GM12892 (cell line): ENCODE results near the gene DCLK1.

Experiments used
- DNase-seq: peaks from one replicate; pipeline ENCODE4 v3.0.0; 2011; ENCODE audit not compliant: insufficient read length
- FAIRE-seq: peaks from 2 replicates; lab custom pipeline; 2011; peaks lifted over from hg19 to GRCh38; lab: Jason Lieb, UNC
- POLR2A ChIP-seq: IDR thresholded peaks from 2 replicates; pipeline ENCODE4 v1.6.1; 2011; ENCODE audit warnings: low read depth, low read length, control low read depth
- POLR2AphosphoS5 ChIP-seq: IDR thresholded peaks from 2 replicates; pipeline ENCODE4 v1.6.1; 2011; ENCODE audit warnings: low read depth, low read length, control low read depth
- TAF1 ChIP-seq: IDR thresholded peaks from 2 replicates; pipeline ENCODE4 v1.6.1; 2011; ENCODE audit warnings: low read depth, mild to moderate bottlenecking, control low read depth, low read length, borderline replicate concordance

DCLK1 gene

DNA sequence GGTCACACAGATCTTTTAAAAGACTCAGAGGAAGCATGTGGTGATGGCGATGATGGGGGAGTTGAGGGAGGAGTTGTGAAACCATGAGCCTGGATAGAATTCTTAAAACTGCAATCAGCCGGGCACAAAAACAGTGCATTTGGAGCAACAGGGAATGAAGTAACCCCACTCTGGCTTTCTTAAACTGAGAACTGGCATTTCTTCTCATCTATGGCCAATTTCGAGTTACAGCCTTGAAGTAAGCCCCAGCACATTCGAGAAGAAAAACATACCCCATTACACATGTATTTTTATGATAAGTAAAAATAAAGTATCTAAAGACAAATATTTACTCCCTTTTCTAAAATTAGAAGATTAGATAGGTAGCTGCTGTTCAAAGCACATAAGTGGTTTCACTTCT lies 70.1 kb downstream of the DCLK1 start:
- no peak for FAIRE-seq
- DNase-seq: no peak
- TF ChIP-seq TAF1 (no peak), POLR2AphosphoS5 (no peak), POLR2A (no peak)

DNA sequence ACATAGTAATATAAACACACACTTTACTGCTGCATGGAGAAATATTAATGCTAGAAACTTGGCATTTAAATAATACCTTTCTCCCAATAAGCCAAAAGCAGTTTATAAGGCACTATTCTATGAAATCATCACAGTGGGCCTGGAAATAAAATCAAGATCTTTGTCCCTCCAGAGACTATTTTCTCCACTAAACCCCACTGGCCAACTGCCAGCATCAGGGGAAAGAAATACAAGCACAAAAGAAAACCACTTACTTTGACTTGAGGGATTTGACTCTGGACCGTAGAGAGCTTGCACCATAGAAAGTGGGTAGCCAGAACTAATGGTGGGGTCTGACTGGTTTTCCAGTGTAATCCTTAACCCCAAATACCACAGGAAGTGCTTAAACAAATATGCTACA lies 71.9 kb downstream of the DCLK1 start:
- DNase-seq (no peak), FAIRE-seq (no peak)
- TF ChIP-seq TAF1: no peak
- TF ChIP-seq POLR2A: no peak
- no peak for TF ChIP-seq POLR2AphosphoS5

DNA sequence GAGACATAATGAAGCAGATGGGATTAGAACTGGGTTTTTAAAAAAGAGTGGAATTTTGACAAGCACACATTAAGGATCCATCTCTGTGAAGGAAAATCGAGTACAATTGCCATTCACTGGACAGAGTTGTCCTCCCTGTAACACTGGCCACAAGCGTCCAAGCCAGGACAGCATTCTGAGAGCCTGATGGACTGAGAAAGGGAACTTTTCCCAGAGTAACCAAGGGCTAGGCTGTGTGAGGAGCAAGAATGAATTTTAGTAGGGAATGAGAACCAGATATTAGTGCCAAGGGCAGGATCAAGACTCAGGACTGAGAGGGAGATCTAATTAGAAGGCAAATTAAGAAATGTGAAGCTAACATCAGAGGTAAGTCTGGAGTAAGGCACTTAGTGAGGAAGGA lies 73.1 kb downstream of the DCLK1 start:
- no peak for FAIRE-seq
- no peak for DNase-seq
- no peak for TF ChIP-seq POLR2A
- TF ChIP-seq TAF1: no peak
- TF ChIP-seq POLR2AphosphoS5: no peak

DNA sequence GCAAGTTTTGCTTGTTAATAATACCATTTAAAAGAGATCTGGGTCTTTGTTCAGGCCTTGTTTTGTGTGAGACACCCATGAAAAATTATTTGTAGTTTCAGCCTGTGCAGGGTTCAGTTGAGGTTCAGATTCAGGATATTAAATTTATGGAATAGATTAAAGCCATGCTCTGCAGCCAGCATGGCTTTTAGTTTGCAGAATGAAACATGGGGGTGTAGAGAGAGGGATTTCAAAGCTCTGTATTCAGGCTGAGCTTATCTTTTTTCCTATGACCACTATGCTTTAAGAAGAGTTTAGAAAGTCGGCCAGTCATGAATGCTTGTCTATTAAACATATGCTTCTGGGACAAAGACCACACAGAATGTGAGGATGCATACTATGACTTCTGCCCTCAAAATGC lies 73.6 kb downstream of the DCLK1 start:
- no peak for FAIRE-seq
- DNase-seq: no peak
- TF ChIP-seq TAF1: no peak
- TF ChIP-seq POLR2A: no peak
- TF ChIP-seq POLR2AphosphoS5: no peak

DNA sequence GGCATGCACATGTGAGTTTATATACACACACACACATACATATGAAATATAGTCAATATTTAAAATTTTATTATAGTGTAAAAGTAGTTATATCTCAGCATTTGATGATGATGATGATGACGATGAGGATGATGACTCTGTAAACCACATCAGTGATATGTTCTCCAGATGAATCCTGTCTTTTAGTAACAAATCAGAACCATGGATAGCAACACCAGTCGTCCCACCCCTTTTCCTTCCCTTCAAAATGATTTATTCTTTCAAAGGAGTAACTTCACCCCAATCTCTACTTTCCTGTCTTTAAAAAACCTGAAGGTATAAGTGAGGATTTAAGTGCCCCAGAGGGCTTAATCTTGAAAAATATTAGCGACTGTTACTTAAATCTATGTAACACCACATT lies 74.1 kb downstream of the DCLK1 start:
- TF ChIP-seq POLR2AphosphoS5: no peak
- TF ChIP-seq TAF1: no peak
- TF ChIP-seq POLR2A: no peak
- FAIRE-seq (no peak), DNase-seq (no peak)

DNA sequence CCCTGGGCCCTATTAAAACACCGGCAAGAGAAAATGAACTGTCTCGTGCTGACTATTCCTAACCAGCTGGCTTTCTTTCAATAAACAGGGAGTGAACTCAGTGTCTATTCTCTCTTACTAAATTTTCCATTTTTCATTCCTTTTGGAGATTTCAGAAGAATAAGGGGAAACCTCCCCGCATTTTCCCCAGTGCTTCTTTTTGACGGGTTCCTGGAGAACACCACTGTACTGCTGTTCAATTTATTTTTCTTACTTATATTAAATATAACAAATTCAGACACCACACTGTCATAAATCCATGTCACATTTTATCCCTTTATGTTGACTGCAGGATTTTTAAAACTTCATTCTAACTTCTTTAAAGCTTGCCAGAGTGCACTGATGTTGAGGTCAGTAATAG lies 75.8 kb downstream of the DCLK1 start:
- no peak for TF ChIP-seq POLR2AphosphoS5
- TF ChIP-seq POLR2A: no peak
- TF ChIP-seq TAF1: no peak
- no peak for FAIRE-seq
- no peak for DNase-seq

DNA sequence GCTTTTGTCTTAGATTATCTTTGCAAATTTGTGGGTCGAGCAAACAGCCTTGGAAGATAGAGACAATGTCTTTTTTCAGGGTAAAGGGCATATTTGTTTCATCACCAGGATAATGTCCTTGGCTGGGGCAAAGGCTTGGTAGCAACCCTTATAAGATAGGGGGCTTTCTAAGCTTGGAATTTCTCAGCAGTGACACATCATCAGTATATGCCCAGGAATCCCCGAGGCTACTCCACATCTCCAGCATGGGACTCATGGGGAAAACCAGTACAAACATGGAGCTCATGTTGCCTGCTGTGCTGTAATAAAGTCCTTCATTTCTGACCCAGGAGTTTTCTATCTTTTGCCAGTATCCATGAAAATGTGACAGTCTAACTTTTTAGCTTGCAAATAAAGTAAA lies 77.1 kb downstream of the DCLK1 start:
- DNase-seq (no peak), FAIRE-seq (no peak)
- TF ChIP-seq TAF1: no peak
- TF ChIP-seq POLR2AphosphoS5: no peak
- no peak for TF ChIP-seq POLR2A

DNA sequence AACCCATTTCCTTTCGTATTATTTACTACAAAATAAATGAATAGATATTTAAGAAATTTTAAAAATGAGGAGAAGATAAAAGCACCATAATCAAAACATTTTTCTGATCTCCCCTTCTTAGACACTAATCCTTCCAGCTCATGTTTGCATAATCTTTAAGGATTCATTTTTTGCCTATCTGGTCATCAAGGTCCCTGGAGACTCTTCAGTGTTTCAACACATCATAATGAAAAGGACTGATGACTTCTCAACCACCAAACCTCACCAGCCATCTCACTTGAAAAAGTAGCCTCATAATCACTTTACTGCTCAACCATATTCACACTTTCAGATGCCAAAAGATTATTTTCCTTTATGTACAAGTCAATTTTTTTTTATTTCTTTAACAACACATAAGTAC lies 80.1 kb downstream of the DCLK1 start:
- no peak for TF ChIP-seq TAF1
- TF ChIP-seq POLR2A: no peak
- no peak for TF ChIP-seq POLR2AphosphoS5
- DNase-seq (no peak), FAIRE-seq (no peak)

DNA sequence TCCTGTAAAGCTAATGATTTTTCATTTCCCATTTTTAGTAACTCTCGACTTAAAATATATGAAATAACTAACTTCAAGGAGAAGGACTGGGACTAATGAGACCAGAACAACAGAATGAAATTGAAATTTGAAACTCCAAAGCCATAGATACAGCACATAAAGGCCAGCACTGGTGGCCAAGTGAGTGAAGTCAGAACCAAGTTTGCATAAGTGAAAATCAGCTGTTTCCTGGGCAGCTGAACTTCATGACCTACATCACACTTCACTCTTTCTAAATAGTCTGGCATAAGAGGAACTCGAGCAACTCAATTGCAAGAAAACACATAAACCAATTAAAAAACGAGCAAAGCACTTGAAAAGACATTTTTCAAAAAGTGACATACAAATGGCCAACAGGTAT lies 84.5 kb downstream of the DCLK1 start:
- FAIRE-seq (no peak), DNase-seq (no peak)

DNA sequence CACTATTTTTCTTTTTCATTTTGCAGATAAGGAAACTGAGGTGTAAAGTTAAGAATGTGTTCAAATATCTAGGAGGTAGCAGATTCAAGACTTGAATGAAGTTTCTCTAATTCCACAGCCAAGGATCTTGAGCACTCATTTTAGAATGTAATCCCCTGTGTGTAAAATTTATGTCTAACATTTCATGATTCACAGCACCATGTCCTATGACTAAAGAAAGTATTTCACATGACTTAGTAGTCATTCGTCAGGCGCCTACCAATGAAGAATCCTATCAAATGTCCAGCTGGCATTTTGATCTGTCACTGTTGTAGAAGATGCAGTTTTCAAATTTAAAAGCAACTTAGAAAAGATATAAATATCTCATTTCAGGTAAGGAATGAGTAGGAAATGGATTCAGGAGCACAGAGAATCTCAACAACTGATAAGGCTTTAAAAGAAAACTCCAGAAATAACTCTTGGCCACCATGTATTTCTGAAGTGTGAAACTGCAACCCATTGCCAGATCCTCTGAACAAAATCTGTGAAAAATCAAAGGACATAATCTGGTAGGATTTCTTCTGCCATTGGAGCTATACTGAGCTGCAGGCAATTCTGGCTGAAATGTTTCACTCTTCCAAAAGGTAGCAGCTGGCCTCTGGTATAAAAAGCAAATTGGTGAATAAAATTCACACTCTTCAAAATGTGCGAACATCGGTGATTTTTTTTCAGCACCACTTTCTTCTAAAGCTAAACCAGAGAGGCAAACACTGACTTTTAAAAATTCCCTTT lies 92.2 kb downstream of the DCLK1 start:
- TF ChIP-seq POLR2AphosphoS5 (no peak), POLR2A (no peak), TAF1 (no peak)
- DNase-seq (no peak), FAIRE-seq (no peak)

More for the DNA sequence above, 84.5 kb downstream of the DCLK1 start:
- TF ChIP-seq TAF1 (no peak), POLR2A (no peak), POLR2AphosphoS5 (no peak)

DNA sequence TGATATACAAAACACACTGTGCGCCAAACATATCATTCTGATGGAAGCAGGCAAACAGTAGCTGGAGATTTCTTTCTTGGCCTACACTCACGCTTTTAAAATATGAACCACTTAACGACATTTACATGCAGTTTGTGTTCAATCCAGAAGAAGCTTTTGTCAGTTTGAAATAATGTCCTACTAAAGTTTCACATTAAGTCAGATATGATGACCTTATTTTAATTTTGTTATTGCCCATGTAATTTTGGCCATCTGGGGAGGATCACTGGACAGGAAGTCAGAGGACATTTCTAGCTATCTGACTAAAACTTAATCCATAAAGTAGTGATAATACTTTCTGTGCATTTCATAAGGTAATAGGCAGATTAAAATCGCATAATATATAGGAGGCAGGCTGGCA lies 98.1 kb downstream of the DCLK1 start:
- no peak for DNase-seq
- no peak for TF ChIP-seq TAF1
- TF ChIP-seq POLR2AphosphoS5: no peak
- no peak for TF ChIP-seq POLR2A
- FAIRE-seq: no peak

DNA sequence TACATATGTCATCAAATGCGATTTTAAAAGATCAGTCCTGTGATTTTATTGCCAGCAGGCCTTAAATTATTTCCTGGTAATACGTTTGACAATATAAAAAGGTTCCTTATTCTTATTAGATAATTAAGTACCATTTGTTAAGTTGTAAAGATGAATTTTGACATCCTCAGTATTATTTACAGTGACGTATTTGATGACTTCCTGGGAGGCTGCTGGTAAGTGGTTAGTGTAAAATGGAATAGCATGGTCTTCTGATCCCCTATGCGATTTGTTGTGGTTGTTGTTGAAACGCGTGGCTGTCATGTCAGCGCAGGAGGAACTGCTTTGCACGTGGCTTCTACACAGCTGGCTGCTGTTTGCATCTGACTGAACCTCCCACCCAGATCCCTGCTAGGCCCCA lies 99.7 kb downstream of the DCLK1 start:
- no peak for FAIRE-seq
- no peak for TF ChIP-seq POLR2A
- no peak for TF ChIP-seq TAF1
- no peak for TF ChIP-seq POLR2AphosphoS5
- no peak for DNase-seq
